Measurements from ENCODE around the gene STX1B. TPM values are rescaled to one million over a fixed set of nuclear protein-coding genes. Genes with fewer than 3 reads are reported as not detected.
A peak's percentile ranks its signal among the peaks of the same experiment; 100 is the strongest.

The STX1B gene
- total RNA-seq, 2 donors from 2014 or later = 2.2 to 6.1 TPM

DNA sequence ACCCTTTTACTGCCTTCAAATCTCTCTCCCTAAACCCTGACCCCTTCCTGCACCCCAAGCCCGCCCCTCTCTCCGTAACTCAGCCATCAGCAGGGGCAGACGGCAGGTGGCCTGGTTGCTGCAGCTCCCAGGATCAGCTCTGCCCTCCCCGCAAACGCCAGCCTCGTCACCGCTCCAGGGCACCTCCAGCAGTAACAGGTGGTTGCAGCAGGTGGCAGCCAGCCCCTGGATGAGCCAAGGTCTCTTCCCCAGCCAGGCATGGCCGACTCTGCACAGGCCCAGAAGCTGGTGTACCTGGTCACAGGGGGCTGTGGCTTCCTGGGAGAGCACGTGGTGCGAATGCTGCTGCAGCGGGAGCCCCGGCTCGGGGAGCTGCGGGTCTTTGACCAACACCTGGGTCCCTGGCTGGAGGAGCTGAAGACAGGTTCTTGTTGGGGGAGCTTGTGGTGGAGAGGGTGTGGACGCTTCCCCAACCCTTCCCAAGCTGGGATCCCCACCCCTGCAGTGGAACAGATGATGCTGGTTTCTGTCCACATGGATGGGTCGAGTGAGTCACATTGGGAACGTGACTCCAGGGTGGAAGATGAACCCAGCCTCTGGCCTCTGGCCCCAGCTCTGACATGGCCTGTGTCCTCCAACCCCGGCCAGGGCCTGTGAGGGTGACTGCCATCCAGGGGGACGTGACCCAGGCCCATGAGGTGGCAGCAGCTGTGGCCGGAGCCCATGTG, 24.9 kb downstream of the STX1B start:
- peak overlapping the region in 1 of 2 donors; percentile 29 for H3K4me3 Mint-ChIP-seq
- no peak overlapping the region for H3K27ac Mint-ChIP-seq

DNA sequence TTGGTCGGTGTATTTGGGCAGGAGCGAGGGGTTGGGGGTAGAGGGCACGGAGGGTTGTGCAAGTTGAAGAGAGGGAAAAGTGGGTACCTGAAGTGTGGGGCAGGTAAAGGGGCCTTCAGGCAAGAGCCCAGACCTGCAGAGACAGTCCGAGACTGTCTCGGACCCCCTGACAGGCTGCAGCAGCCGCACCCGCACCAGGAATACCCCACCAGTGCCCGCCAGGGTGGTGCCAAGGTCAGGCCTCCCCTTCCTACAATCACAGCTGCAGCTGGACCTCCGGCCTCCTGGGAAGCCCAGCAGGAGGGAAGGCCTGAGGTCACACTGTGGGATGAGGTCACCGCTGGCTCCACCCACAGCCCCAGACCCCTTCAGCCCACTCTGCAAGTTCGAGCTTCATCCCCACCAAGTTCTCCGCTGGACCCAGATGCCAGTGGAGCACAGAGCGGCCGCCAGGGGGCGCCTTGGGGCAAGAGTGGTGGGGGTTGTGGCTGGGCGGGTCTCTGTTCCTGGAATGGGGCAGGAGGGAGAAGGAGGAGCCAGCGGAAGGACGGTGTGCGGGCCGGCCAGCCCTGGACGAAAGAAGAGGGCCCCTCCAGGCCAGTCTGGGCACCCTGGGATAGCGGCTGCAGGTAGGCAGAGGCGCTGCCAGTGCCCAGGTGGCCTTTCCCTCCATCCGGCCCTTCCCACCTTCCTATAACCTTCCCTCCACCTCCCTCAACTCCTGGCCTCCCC, 25.6 kb downstream of the STX1B start, which contains the start of gene HSD3B7:
HSD3B7 (plus strand) TSS at position 539 of the 732 bp plus-strand sequence. CDS start 452 bp downstream, outside the sequence.
- no peak within 1 kb of the TSS for H3K27ac Mint-ChIP-seq
- peaks cover 5% of the 10 kb centered on the region for H3K4me1 Mint-ChIP-seq (ENCODE audit: low read depth)
- H3K9me3 Mint-ChIP-seq = no peaks in the 10 kb centered on the region
- no peaks in the 10 kb centered on the region for H3K27me3 Mint-ChIP-seq (ENCODE audit: low read depth)
- peak within 1 kb of the TSS in 1 of 2 donors; percentile 29 for H3K4me3 Mint-ChIP-seq
- DNase-seq (peak; percentile 84 to 90), ATAC-seq (replicated peaks in 1 of 2) (peak; percentile 79 to 83)
- H3K36me3 Mint-ChIP-seq (ENCODE audit: insufficient read depth in 2 of 2) = peaks cover 0 to 7% of the 10 kb centered on the region in 2 donors

More for the DNA sequence above, 24.9 kb downstream of the STX1B start:
- H3K4me1 Mint-ChIP-seq (ENCODE audit: low read depth) = peaks cover 5% of the 10 kb centered on the region
- ATAC-seq (replicated peaks in 1 of 2) = peak in 1 of 2 donors; percentile 6
- H3K9me3 Mint-ChIP-seq = no peaks in the 10 kb centered on the region
- peaks cover 0 to 3% of the 10 kb centered on the region in 2 donors for H3K36me3 Mint-ChIP-seq (ENCODE audit: insufficient read depth in 2 of 2)
- no peaks in the 10 kb centered on the region for H3K27me3 Mint-ChIP-seq (ENCODE audit: low read depth)
- DNase-seq = no peak

DNA sequence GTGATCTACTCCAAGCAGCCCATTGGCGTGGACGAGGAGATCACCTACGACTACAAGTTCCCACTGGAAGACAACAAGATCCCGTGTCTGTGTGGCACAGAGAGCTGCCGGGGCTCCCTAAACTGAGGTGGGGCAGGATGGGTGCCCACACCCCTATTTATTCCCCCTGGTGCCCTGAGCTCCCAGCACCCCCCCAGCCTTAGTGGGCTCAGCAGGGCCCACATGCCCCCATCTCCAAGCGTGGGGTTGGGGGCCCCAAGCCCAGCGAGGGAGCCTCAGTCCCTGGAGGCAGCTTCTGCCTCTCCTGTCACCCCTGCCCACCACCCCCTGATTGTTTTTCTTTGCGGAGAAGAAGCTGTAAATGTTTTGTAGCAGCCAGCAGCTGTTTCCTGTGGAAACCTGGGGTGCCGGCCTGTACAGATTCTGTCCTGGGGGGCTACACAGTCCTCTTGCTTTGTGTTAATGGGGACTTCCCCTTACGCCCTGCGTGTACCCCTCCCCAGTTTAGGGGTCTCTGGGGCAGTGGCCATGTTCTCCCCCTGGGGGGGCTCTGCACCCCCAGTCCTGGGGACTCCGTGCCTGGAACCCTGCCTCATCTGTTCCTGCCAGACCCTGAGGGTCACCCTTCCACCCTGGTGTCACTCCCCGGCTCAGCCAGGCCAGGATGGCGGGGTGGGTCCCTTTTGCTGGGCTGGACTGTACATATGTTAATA, 26.4 kb downstream of the STX1B start:
- Mint-ChIP-seq H3K4me1 (ENCODE audit: low read depth) (peaks cover 5% of the 10 kb centered on the region), H3K4me3 (no peak overlapping the region), H3K9me3 (no peaks in the 10 kb centered on the region), H3K36me3 (ENCODE audit: insufficient read depth in 2 of 2) (peaks cover 0 to 7% of the 10 kb centered on the region in 2 donors), H3K27ac (no peak overlapping the region), H3K27me3 (ENCODE audit: low read depth) (no peaks in the 10 kb centered on the region)
- ATAC-seq (replicated peaks in 1 of 2) (no peak), DNase-seq (no peak)

DNA sequence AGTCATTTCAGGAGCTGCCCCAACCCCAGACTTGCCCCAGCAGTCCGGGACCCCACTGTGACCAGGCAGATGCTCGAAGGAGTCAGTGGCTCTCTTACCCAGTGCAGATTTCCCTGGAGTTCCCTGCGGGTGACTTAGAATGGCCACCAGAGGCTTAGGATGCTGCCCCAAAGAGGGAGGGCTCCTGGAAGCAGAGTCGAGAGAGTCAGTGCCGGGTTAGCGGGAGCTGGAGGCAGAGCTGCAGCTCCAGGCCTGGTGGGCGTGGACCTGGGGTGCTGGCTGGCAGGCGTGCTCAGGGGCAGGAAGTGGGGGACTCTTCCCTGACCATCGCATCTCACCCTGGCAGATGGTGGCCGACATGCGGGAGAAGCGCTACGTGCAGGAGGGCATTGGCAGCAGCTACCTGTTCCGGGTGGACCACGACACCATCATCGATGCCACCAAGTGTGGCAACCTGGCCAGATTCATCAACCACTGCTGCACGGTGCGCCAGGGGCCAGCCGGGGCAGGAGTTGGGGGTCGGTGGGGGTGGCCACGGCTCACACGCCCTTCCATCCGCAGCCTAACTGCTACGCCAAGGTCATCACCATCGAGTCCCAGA, 27.0 kb downstream of the STX1B start:
- H3K9me3 Mint-ChIP-seq = no peaks in the 10 kb centered on the region

DNA sequence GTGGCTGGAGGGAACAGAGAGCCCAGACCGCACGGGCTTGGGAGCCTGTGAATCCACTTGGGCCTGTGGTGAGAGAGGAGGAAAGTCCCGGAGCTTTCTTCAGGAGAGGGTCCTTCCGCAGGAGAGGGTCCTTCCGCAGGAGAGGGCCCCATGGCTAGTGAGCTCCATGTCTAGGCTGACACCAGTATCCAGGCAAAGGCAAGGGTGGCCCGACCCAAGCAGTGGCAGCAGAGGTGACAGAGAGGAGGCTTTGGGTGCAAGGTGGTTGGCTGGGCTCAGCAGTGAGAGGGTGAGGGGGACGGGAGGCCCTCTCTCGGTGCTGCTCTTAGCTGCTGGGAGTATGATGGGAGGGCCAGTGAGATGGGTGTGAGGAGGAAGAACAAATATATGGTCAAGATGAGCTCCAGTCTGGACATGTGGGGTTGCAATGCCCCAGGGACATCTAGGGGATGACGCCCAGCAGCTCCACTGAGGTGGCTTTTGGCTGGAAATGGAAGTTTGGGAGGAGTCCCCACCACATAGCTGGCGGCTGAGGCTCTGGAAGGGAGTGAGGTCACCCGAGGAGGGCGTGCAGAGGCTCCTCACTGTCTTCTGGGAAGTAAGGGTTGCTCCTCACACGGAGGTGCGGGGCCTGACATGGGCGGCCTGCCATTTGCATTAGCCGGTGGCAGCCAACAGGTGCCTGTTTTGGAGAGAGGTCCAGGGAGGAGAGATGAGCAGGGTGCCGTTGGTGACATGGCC, 27.7 kb downstream of the STX1B start:
- no peak for DNase-seq
- peaks cover 0 to 12% of the 10 kb centered on the region in 2 donors for H3K36me3 Mint-ChIP-seq (ENCODE audit: insufficient read depth in 2 of 2)
- no peaks in the 10 kb centered on the region for H3K9me3 Mint-ChIP-seq
- ATAC-seq (replicated peaks in 1 of 2) = no peak
- no peak overlapping the region for H3K27ac Mint-ChIP-seq
- no peak overlapping the region for H3K4me3 Mint-ChIP-seq
- H3K27me3 Mint-ChIP-seq (ENCODE audit: low read depth) = no peaks in the 10 kb centered on the region
- H3K4me1 Mint-ChIP-seq (ENCODE audit: low read depth) = peaks cover 5% of the 10 kb centered on the region

More for the DNA sequence above, 27.0 kb downstream of the STX1B start:
- Mint-ChIP-seq H3K27ac (no peak overlapping the region), H3K4me3 (no peak overlapping the region), H3K4me1 (ENCODE audit: low read depth) (peaks cover 5% of the 10 kb centered on the region), H3K27me3 (ENCODE audit: low read depth) (no peaks in the 10 kb centered on the region), H3K36me3 (ENCODE audit: insufficient read depth in 2 of 2) (peaks cover 0 to 12% of the 10 kb centered on the region in 2 donors)
- ATAC-seq (replicated peaks in 1 of 2) (no peak), DNase-seq (no peak)

DNA sequence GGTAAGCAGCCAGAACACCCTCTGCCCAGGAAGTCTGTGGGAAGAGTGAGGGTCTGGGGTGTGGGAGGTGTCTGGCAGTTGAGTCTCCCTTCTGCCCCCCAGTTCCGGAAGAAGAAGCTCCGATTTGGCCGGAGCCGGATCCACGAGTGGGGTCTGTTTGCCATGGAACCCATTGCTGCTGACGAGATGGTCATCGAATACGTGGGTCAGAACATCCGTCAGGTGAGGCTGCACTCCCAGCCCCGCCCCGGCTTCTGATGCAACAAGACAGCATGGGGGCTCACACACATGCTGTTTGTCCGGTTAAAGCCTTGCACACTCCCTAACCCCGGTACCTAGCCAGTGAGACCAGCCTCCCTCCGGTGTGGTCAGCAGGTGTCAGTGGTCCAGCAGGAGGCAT, 29.5 kb downstream of the STX1B start:
- ATAC-seq (replicated peaks in 1 of 2) (no peak), DNase-seq (no peak)
- Mint-ChIP-seq H3K4me3 (no peak overlapping the region), H3K27ac (no peak overlapping the region), H3K4me1 (ENCODE audit: low read depth) (peaks cover 5% of the 10 kb centered on the region), H3K27me3 (ENCODE audit: low read depth) (no peaks in the 10 kb centered on the region), H3K9me3 (no peaks in the 10 kb centered on the region), H3K36me3 (ENCODE audit: insufficient read depth in 2 of 2) (peaks cover 2 to 19% of the 10 kb centered on the region in 2 donors)

DNA sequence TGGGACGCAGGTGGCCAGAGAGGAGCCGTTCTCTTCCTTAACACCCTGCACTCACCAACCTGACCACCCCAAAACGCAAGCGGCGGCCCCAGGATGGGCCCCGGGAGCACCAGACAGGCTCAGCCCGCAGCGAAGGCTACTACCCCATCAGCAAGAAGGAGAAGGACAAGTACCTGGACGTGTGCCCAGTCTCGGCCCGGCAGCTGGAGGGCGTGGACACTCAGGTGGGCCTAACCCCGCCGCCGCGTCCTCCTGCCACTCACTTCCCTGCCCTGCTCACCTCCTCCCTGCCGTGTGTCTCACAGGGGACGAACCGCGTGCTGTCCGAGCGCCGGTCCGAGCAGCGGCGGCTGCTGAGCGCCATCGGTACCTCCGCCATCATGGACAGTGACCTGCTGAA, 30.0 kb downstream of the STX1B start:
- ATAC-seq (replicated peaks in 1 of 2) = no peak
- Mint-ChIP-seq H3K4me1 (ENCODE audit: low read depth) (peaks cover 5% of the 10 kb centered on the region), H3K27me3 (ENCODE audit: low read depth) (no peaks in the 10 kb centered on the region), H3K36me3 (ENCODE audit: insufficient read depth in 2 of 2) (peaks cover 2 to 19% of the 10 kb centered on the region in 2 donors), H3K4me3 (no peak overlapping the region), H3K9me3 (no peaks in the 10 kb centered on the region), H3K27ac (no peak overlapping the region)
- no peak for DNase-seq

DNA sequence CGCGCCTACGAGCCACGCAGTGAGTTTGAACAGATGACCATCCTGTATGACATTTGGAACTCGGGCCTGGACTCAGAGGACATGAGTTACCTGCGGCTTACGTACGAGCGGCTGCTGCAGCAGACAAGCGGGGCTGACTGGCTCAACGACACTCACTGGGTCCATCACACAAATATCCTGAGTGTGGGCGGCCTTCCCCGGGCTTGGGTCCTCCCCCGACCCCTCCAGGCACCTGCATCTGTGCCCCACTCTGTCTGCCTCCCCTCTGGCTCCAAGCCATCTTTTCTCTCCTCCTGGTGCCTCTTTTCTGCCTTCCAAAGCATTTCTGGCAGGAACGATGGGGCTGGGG, 30.4 kb downstream of the STX1B start:
- Mint-ChIP-seq H3K4me3 (no peak overlapping the region), H3K4me1 (ENCODE audit: low read depth) (peaks cover 5% of the 10 kb centered on the region), H3K27me3 (ENCODE audit: low read depth) (no peaks in the 10 kb centered on the region), H3K9me3 (no peaks in the 10 kb centered on the region), H3K27ac (no peak overlapping the region), H3K36me3 (ENCODE audit: insufficient read depth in 2 of 2) (peaks cover 2 to 19% of the 10 kb centered on the region in 2 donors)
- ATAC-seq (replicated peaks in 1 of 2) (no peak), DNase-seq (no peak)

DNA sequence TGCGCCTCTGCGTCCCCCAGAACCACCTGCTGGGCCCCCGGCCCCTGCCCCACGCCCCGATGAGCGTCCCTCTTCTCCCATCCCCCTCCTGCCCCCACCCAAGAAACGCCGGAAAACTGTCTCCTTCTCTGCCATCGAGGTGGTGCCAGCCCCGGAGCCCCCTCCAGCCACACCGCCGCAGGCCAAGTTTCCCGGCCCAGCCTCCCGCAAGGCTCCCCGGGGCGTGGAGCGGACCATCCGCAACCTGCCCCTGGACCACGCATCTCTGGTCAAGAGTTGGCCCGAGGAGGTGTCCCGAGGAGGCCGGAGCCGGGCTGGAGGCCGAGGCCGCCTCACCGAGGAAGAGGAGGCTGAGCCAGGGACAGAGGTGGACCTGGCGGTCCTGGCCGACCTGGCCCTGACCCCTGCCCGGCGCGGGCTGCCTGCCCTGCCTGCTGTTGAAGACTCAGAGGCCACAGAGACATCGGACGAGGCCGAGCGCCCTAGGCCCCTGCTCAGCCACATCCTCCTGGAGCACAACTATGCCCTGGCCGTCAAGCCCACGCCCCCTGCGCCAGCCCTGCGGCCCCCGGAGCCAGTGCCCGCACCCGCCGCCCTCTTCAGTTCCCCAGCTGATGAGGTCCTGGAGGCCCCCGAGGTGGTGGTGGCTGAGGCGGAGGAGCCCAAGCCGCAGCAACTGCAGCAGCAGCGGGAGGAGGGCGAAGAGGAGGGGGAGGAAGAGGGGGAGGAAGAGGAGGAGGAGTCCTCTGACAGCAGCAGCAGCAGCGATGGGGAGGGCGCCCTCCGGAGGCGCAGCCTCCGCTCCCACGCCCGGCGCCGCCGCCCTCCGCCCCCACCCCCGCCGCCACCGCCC, 31.0 kb downstream of the STX1B start:
- peaks cover 3 to 19% of the 10 kb centered on the region in 2 donors for H3K36me3 Mint-ChIP-seq (ENCODE audit: insufficient read depth in 2 of 2)

DNA sequence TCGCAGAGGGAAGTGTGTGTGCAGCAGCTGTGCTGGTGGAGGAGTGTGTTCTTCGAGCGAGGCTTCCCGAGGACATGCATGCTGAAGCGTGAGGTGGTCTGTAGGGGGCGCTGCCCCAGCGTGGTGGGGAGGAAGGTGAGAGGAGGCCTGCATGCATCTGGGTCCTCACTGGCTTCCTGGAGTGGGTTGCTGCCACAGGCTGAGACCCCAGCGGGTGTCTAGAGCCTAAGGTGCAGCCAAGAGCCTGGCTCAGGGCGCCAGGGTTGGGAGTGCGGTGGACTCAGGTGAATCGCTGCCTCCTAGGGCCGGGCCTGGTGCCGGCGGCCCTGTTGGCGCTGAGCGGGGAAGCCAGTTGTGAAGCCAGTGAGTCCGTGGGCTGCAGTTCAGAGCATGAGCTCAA, 32.9 kb downstream of the STX1B start:
- peaks cover 10 to 34% of the 10 kb centered on the region in 2 donors for H3K36me3 Mint-ChIP-seq (ENCODE audit: insufficient read depth in 2 of 2)
- H3K27me3 Mint-ChIP-seq (ENCODE audit: low read depth) = no peaks in the 10 kb centered on the region
- H3K4me3 Mint-ChIP-seq = no peak overlapping the region
- DNase-seq (peak; percentile 26 to 38), ATAC-seq (replicated peaks in 1 of 2) (peak; percentile 14 to 26)
- no peaks in the 10 kb centered on the region for H3K4me1 Mint-ChIP-seq (ENCODE audit: low read depth)
- H3K27ac Mint-ChIP-seq = no peak overlapping the region
- H3K9me3 Mint-ChIP-seq = no peaks in the 10 kb centered on the region

More for the DNA sequence above, 31.0 kb downstream of the STX1B start:
- Mint-ChIP-seq H3K9me3 (no peaks in the 10 kb centered on the region), H3K4me1 (ENCODE audit: low read depth) (peaks cover 2% of the 10 kb centered on the region), H3K27me3 (ENCODE audit: low read depth) (no peaks in the 10 kb centered on the region), H3K27ac (no peak overlapping the region), H3K4me3 (no peak overlapping the region)
- no peak for ATAC-seq (replicated peaks in 1 of 2)
- no peak for DNase-seq

DNA sequence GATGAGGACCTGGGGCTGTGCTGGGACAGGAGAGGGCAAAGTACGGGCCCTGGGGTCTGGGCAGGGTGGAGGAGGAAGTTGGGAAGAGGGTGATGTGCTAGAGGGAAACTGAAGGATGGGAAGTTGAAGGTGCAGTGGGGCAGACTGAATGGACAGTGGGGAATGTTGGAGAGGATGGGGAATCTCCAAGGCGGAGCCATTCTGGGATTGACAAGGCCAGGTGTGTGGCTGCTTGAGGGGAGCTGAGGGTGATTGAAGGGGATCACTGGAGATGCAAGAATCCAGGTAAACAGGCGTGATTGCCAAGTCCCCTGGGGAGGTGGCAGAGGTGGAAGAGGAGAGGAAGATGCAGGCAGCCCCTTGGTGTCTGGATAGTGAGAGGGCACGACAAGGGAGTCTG, 34.0 kb downstream of the STX1B start:
- Mint-ChIP-seq H3K4me3 (no peak overlapping the region), H3K9me3 (no peaks in the 10 kb centered on the region), H3K4me1 (ENCODE audit: low read depth) (no peaks in the 10 kb centered on the region), H3K36me3 (ENCODE audit: insufficient read depth in 2 of 2) (peaks cover 12 to 40% of the 10 kb centered on the region in 2 donors), H3K27me3 (ENCODE audit: low read depth) (no peaks in the 10 kb centered on the region), H3K27ac (no peak overlapping the region)
- ATAC-seq (replicated peaks in 1 of 2) (no peak), DNase-seq (no peak)

Data from activated T-cell treated with anti-CD3 and anti-CD28 coated beads, Interleukin-2, amount 50 U/mL, for 72 hours (primary cell).